Transverse colon (tissue), 4 donors: ENCODE results near the gene OR4K17. TPM values are rescaled to one million over a fixed set of nuclear protein-coding genes. Genes with fewer than 3 reads are reported as not detected.

ENCODE experiments used
- DNase-seq: peaks from one replicate; pipeline ENCODE4 v3.0.0-alpha.2; 2019
- H3K27ac ChIP-seq, 4 donors: fragments of 200-600 bp; sonication (generic); 2 replicates each; pipeline ENCODE4 v1.5.1; 2016 to 2018; ENCODE audit warnings: inconsistent platforms in 4 of 4
- H3K27me3 ChIP-seq: fragments of 200-600 bp; sonication (generic); 2 replicates; pipeline ENCODE4 v1.5.1; 2017; ENCODE audit warnings: inconsistent platforms
- H3K36me3 ChIP-seq, 4 donors: fragments of 200-600 bp; sonication (generic); 2 replicates each; pipeline ENCODE4 v1.5.1; 2017 to 2019; ENCODE audit warnings: inconsistent platforms in 4 of 4
- H3K4me1 ChIP-seq, 4 donors: fragments of 200-600 bp; sonication (generic); 2 replicates each; pipeline ENCODE4 v1.5.1; 2017 to 2020; ENCODE audit warnings: inconsistent platforms in 4 of 4
- H3K4me3 ChIP-seq, 4 donors: fragments of 200-600 bp; sonication (generic); 1 replicate in 1 of 4; 2 replicates in 3 of 4; pipeline versions ENCODE4 v1.5.1 to v1.6.1; 2017 to 2019; ENCODE audit warnings: inconsistent platforms in 4 of 4
- H3K9me3 ChIP-seq, 2 donors: fragments of 200-600 bp; sonication (generic); 2 replicates each; pipeline ENCODE4 v1.5.1; 2017 to 2019; ENCODE audit warnings: inconsistent platforms in 2 of 2
- EP300 ChIP-seq: sonication (generic); formaldehyde crosslinking; IDR thresholded peaks from one replicate; pipeline ENCODE4 v1.6.1; 2017; ENCODE audit warnings: antibody characterized with exemption, low read depth
- POLR2A ChIP-seq: fragments of 450-650 bp; IDR thresholded peaks from one replicate; pipeline ENCODE4 v1.6.1; 2016; ENCODE audit warnings: antibody characterized with exemption, mild to moderate bottlenecking, moderate library complexity
- POLR2AphosphoS5 ChIP-seq, 3 donors: sonication (generic); formaldehyde crosslinking; IDR thresholded peaks; one replicate each; pipeline ENCODE4 v1.6.1; 2016; ENCODE audit warnings: antibody characterized with exemption in 3 of 3
- WGBS, 2 donors: methylation state at CpG; one replicate each; pipeline ENCODE4 v1.1.5; 2018; ENCODE audit warnings: low coverage in 1 of 2; 5-methylcytosine and 5-hydroxymethylcytosine counted together
- in situ Hi-C, 4 donors: fragments of 200-750 bp; cut with MboI; loops; one replicate each; pipeline versions ENCODE4 v1.15.0 to v1.15.1; 2017; ENCODE audit warnings: low sequenced_read_pairs in 3 of 4, low pct_ligation_motif_present in 1 of 4, low pct_unique_long_range_greater_than_20kb in 1 of 4
- intact Hi-C: fragments of 100-400 bp; cut with DNase I; formaldehyde crosslinking; loops from one replicate; pipeline ENCODE4 v1.15.1; 2023; ENCODE audit warnings: low total_unique reads
- total RNA-seq, 4 donors: library from RNA; depleted of rRNA; stranded (reverse); fragments of >200 nt; gene quantifications; one replicate each; pipeline ENCODE4 v1.1.0, GENCODE V29; 2016
- TF ChIP-seq, protein P1 (sequence below), 5 experiments: fragments of 200-600 bp in 3 of 5; fragments of 450-650 bp in 2 of 5; sonication (generic) in 3 of 5; IDR thresholded peaks; 1 replicate in 2 of 5; 2 replicates in 3 of 5; pipeline ENCODE4 v1.5.1; 2016 to 2017; ENCODE audit warnings: antibody characterized with exemption in 5 of 5, inconsistent platforms in 3 of 5, mild to moderate bottlenecking in 2 of 5, moderate library complexity in 1 of 5

The OR4K17 gene
- total RNA-seq, 4 donors from 2014 or later = not detected

GRCh38 chr14:20116748-20117147 lies 6.2 kb downstream of the OR4K17 start:
- no peaks in the 10 kb centered on the region for H3K9me3 ChIP-seq
- WGBS, 2 donors = 53 to 60% methylated on average over 1 of the region's 1 CpG
- H3K36me3 ChIP-seq = no peaks in the 10 kb centered on the region
- no peaks in the 10 kb centered on the region for H3K4me1 ChIP-seq
- intact Hi-C loops (no loop called here), in situ Hi-C loops (no loop called here)
- TF ChIP-seq EP300 (no peak), POLR2A (no peak), POLR2AphosphoS5 (IDR thresholded peaks at IDR 0.05) (no peak)
- TF ChIP-seq, protein P1, sequence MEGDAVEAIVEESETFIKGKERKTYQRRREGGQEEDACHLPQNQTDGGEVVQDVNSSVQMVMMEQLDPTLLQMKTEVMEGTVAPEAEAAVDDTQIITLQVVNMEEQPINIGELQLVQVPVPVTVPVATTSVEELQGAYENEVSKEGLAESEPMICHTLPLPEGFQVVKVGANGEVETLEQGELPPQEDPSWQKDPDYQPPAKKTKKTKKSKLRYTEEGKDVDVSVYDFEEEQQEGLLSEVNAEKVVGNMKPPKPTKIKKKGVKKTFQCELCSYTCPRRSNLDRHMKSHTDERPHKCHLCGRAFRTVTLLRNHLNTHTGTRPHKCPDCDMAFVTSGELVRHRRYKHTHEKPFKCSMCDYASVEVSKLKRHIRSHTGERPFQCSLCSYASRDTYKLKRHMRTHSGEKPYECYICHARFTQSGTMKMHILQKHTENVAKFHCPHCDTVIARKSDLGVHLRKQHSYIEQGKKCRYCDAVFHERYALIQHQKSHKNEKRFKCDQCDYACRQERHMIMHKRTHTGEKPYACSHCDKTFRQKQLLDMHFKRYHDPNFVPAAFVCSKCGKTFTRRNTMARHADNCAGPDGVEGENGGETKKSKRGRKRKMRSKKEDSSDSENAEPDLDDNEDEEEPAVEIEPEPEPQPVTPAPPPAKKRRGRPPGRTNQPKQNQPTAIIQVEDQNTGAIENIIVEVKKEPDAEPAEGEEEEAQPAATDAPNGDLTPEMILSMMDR (IDR thresholded peaks at IDR 0.05) = no peak
- H3K27me3 ChIP-seq = no peaks in the 10 kb centered on the region
- DNase-seq = no peak
- H3K4me3 ChIP-seq = no peak overlapping the region
- H3K27ac ChIP-seq = no peak overlapping the region

DNA sequence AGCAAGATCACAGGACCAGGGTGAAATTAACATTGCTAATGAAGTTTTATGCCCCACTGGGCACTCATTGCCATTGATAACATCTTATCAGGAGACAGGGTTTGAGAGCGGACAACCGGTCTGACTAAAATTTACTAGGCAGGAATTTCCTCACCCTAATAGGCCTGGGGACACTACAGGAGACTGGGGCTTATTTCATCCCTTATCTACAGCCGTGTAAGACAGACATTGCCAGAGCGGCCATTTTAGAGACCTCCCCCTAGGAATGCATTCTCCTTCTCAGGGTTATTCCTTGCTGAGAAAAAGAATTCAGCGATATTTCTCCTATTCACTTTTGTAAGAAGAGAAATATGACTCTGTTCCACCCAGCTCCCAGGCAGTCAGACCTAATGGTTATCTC lies 8.3 kb downstream of the OR4K17 start:
- H3K27ac ChIP-seq = no peak overlapping the region
- H3K4me3 ChIP-seq = no peak overlapping the region
- intact Hi-C loops = no loop called here
- 80 to 84% methylated on average over 5 of the region's 5 CpGs for WGBS, 2 donors
- H3K27me3 ChIP-seq = no peaks in the 10 kb centered on the region
- H3K36me3 ChIP-seq = no peaks in the 10 kb centered on the region
- no peak for DNase-seq
- no peaks in the 10 kb centered on the region for H3K4me1 ChIP-seq
- TF ChIP-seq, protein P1 (IDR thresholded peaks at IDR 0.05) = no peak
- TF ChIP-seq POLR2A (no peak), POLR2AphosphoS5 (IDR thresholded peaks at IDR 0.05) (no peak), EP300 (no peak)
- in situ Hi-C loops = no loop called here
- no peaks in the 10 kb centered on the region for H3K9me3 ChIP-seq

GRCh38 chr14:20138520-20138919 lies 28.0 kb downstream of the OR4K17 start, which contains the start of gene OR4N5:
TSS of gene OR4N5 (plus strand) at chr14:20138820. CDS start at chr14:20143736, 4,916 bp downstream.
- Histone ChIP-seq H3K27me3 (no peaks in the 10 kb centered on the region), H3K4me3 (no peak within 1 kb of the TSS), H3K9me3 (no peaks in the 10 kb centered on the region), H3K36me3 (no peaks in the 10 kb centered on the region), H3K27ac (no peak within 1 kb of the TSS), H3K4me1 (no peaks in the 10 kb centered on the region)
- WGBS, 2 donors = 82 to 95% methylated on average over 2 of the region's 2 CpGs
- intact Hi-C loops (no loop called here), in situ Hi-C loops (no loop called here)
- TF ChIP-seq POLR2AphosphoS5 (IDR thresholded peaks at IDR 0.05) (no peak), POLR2A (no peak), EP300 (no peak)
- TF ChIP-seq, protein P1 (IDR thresholded peaks at IDR 0.05) = no peak
- DNase-seq = no peak

DNA sequence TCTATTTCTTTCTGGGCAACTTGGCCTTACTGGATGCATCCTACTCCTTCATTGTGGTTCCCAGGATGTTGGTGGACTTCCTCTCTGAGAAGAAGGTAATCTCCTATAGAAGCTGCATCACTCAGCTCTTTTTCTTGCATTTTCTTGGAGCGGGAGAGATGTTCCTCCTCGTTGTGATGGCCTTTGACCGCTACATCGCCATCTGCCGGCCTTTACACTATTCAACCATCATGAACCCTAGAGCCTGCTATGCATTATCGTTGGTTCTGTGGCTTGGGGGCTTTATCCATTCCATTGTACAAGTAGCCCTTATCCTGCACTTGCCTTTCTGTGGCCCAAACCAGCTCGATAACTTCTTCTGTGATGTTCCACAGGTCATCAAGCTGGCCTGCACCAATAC lies 33.4 kb downstream of the OR4K17 start:
- H3K27ac ChIP-seq = no peak overlapping the region
- 30 to 44% methylated on average over 4 to 7 of the region's 7 CpGs for WGBS, 2 donors
- H3K9me3 ChIP-seq = no peaks in the 10 kb centered on the region
- no peak for DNase-seq
- H3K4me1 ChIP-seq = no peaks in the 10 kb centered on the region
- in situ Hi-C loops (no loop called here), intact Hi-C loops (no loop called here)
- no peak overlapping the region for H3K4me3 ChIP-seq
- H3K27me3 ChIP-seq = no peaks in the 10 kb centered on the region
- H3K36me3 ChIP-seq = no peaks in the 10 kb centered on the region
- TF ChIP-seq POLR2AphosphoS5 (IDR thresholded peaks at IDR 0.05) = no peak
- no peak for TF ChIP-seq POLR2A
- no peak for TF ChIP-seq EP300
- TF ChIP-seq, protein P1 (IDR thresholded peaks at IDR 0.05) = no peak
